B cell (primary cell): ENCODE measurements around the gene WDFY2. TPM values are rescaled to one million over a fixed set of nuclear protein-coding genes. Genes with fewer than 3 reads are reported as not detected.

Experiments
- ATAC-seq: fragments of 200-7000 bp; cut with Tn5 transposase; one replicate; pipeline ENCODE4 v1.10.0; 2021; ENCODE audit warnings: low read depth, mild to moderate bottlenecking, moderate number of reproducible peaks, moderate library complexity
- CTCF ChIA-PET: fragments of 350-600 bp; sonication (Branson Sonifier 250); formaldehyde crosslinking; loops from one replicate; lab custom pipeline; 2021; ENCODE audit warnings: antibody characterized with exemption, inconsistent platforms; lab: Charles Lee
- POLR2A ChIA-PET: fragments of 350-600 bp; sonication (Branson Sonifier 250); formaldehyde crosslinking; loops from one replicate; lab custom pipeline; 2021; ENCODE audit warnings: antibody characterized with exemption; lab: Charles Lee
- DNase-seq: peaks from one replicate; pipeline ENCODE4 v3.0.0; 2013
- H2AFZ ChIP-seq: 2 replicates; pipeline ENCODE4 v1.6.1; 2012; ENCODE audit warnings: mild to moderate bottlenecking, low read depth, low read length; ENCODE audit not compliant: insufficient read depth, poor library complexity, severe bottlenecking
- H3K27ac ChIP-seq, 2 donors: 1 replicate in 1 of 2; 2 replicates in 1 of 2; pipeline ENCODE4 v1.5.1; 2012 to 2013; ENCODE audit warnings: low read length in 2 of 2, mild to moderate bottlenecking in 2 of 2, moderate library complexity in 1 of 2
- H3K27me3 ChIP-seq, 4 experiments: fragments of 200-600 bp in 1 of 4; sonication (generic) in 1 of 4; replicated peaks in 1 of 4; 1 replicate in 2 of 4; 2 replicates in 2 of 4; pipeline versions ENCODE4 v1.6.1 to v1.7.0; 2013 to 2016; ENCODE audit warnings: low read length in 3 of 4, mild to moderate bottlenecking in 2 of 4, mixed read lengths in 1 of 4, moderate library complexity in 1 of 4; ENCODE audit not compliant: insufficient read depth in 4 of 4, control insufficient read depth in 3 of 4; ENCODE audit errors: control extremely low read depth in 1 of 4
- H3K36me3 ChIP-seq, 2 experiments: replicated peaks in 1 of 2; 1 replicate in 1 of 2; 2 replicates in 1 of 2; pipeline versions ENCODE4 v1.6.1 to v1.7.1; 2013; ENCODE audit warnings: low read length in 1 of 2; ENCODE audit not compliant: insufficient read depth in 2 of 2, control insufficient read depth in 1 of 2; ENCODE audit errors: control extremely low read depth in 1 of 2, extremely low read depth in 1 of 2
- H3K4me1 ChIP-seq, 2 donors: fragments of 200-600 bp in 1 of 2; sonication (generic) in 1 of 2; 1 replicate in 1 of 2; 2 replicates in 1 of 2; pipeline versions ENCODE4 v1.5.1 to v1.6.1; 2013 to 2017; ENCODE audit warnings: low read length in 2 of 2; ENCODE audit not compliant: control insufficient read depth in 2 of 2, insufficient read depth in 2 of 2
- H3K4me2 ChIP-seq: replicated peaks from 2 replicates; pipeline ENCODE3; 2012; ENCODE audit warnings: mild to moderate bottlenecking, low read depth, low read length; ENCODE audit not compliant: poor library complexity, severe bottlenecking
- H3K4me3 ChIP-seq, 5 experiments: fragments of 200-600 bp in 1 of 5; sonication (generic) in 1 of 5; 1 replicate in 3 of 5; 2 replicates in 2 of 5; pipeline versions ENCODE4 v1.5.1 to v1.7.0; 2011 to 2016; ENCODE audit warnings: low read length in 4 of 5, mild to moderate bottlenecking in 4 of 5, low read depth in 2 of 5, control low read depth in 1 of 5, moderate library complexity in 1 of 5; ENCODE audit not compliant: insufficient read depth in 1 of 5; ENCODE audit errors: control extremely low read depth in 1 of 5, extremely low read depth in 1 of 5
- H3K79me2 ChIP-seq: fragments of 200-600 bp; sonication (generic); one replicate; pipeline ENCODE4 v1.6.0; 2016; ENCODE audit warnings: low read length; ENCODE audit not compliant: control insufficient read depth, insufficient read depth
- H3K9ac ChIP-seq: fragments of 200-600 bp; sonication (generic); 2 replicates; pipeline ENCODE4 v1.6.1; 2017; ENCODE audit warnings: mild to moderate bottlenecking, low read length, moderate library complexity
- H3K9me3 ChIP-seq, 3 donors: one replicate each; pipeline versions ENCODE4 v1.6.1 to v1.7.1; 2013; ENCODE audit warnings: low read length in 2 of 3; ENCODE audit not compliant: control insufficient read depth in 2 of 3, insufficient read depth in 1 of 3; ENCODE audit errors: control extremely low read depth in 1 of 3
- H4K20me1 ChIP-seq: 2 replicates; pipeline ENCODE4 v1.6.0; 2012; ENCODE audit warnings: mild to moderate bottlenecking, low read length; ENCODE audit not compliant: insufficient read depth, control insufficient read depth, poor library complexity, severe bottlenecking
- H3K27ac Mint-ChIP-seq: one replicate; pipeline ENCODE4 v1.8.0; 2021; ENCODE audit warnings: mixed read lengths
- H3K27me3 Mint-ChIP-seq: one replicate; pipeline ENCODE4 v1.8.0; 2021; ENCODE audit warnings: mixed read lengths
- H3K4me1 Mint-ChIP-seq: one replicate; pipeline ENCODE4 v1.8.0; 2021; ENCODE audit warnings: mixed read lengths
- H3K4me3 Mint-ChIP-seq: one replicate; pipeline ENCODE4 v1.8.0; 2021; ENCODE audit warnings: mixed read lengths
- H3K9me3 Mint-ChIP-seq: one replicate; pipeline ENCODE4 v1.8.0; 2022; ENCODE audit warnings: mixed read lengths; ENCODE audit not compliant: insufficient read depth
- CTCF ChIP-seq: fragments of 200-600 bp; IDR thresholded peaks from one replicate; pipeline ENCODE4 v1.8.0; 2022; ENCODE audit warnings: antibody characterized with exemption, mild to moderate bottlenecking
- EZH2 ChIP-seq: IDR thresholded peaks from 2 replicates; pipeline ENCODE4 v1.6.1; 2012; ENCODE audit warnings: borderline replicate concordance, low read depth, mild to moderate bottlenecking, moderate library complexity, low read length; ENCODE audit not compliant: insufficient read depth, poor library complexity, severe bottlenecking
- WGBS: methylation state at CpG from one replicate; pipeline ENCODE4 v1.1.5; 2013; ENCODE audit warnings: missing lambda C conversion rate; ENCODE audit not compliant: insufficient coverage; 5-methylcytosine and 5-hydroxymethylcytosine counted together
- intact Hi-C: fragments of 100-400 bp; cut with micrococcal nuclease; formaldehyde crosslinking; loops from one replicate; pipeline ENCODE4 v1.10.0; 2022
- polyA plus RNA-seq: library from polyadenylated mRNA; depleted of rRNA; stranded (reverse); fragments of >200 nt; gene quantifications from 2 replicates; pipeline ENCODE4 v1.2.3, GENCODE V29; 2012
- total RNA-seq, 2 donors: library from RNA; stranded (reverse); fragments of 120-200 nt in 1 of 2; gene quantifications; 1 replicate in 1 of 2; 2 replicates in 1 of 2; pipeline versions ENCODE4 v1.2.3 to v1.2.4, GENCODE V29; 2013 to 2022

Gene WDFY2
- total and polyA plus RNA-seq, 2 donors (not counting 1 experiment from before 2014, with no cell fraction given), result 12.4 to 47.7 TPM

GRCh38 chr13:51675877-51676276, 91.6 kb downstream of the WDFY2 start:
- intact Hi-C loops, result no loop called here
- Histone ChIP-seq H3K9ac (no peak overlapping the region), H3K79me2 (peaks cover 46% of the 10 kb centered on the region), H2AFZ (no peak overlapping the region), H3K4me3 (no peak overlapping the region), H3K36me3 (peaks cover 0 to 3% of the 10 kb centered on the region in 2 experiments), H3K9me3 (peaks cover 0 to 4% (median 0%) of the 10 kb centered on the region in 3 donors), H3K4me1 (peaks cover 3 to 12% of the 10 kb centered on the region in 2 donors), H3K27me3 (no peaks in the 10 kb centered on the region), H4K20me1 (peaks cover 42% of the 10 kb centered on the region), H3K4me2 (no peak overlapping the region), H3K27ac (no peak overlapping the region)
- WGBS, result no CpG with 5 or more reads among the region's 3 CpGs
- Mint-ChIP-seq H3K4me1 (peaks cover 26% of the 10 kb centered on the region), H3K9me3 (peaks cover 3% of the 10 kb centered on the region), H3K4me3 (no peak overlapping the region), H3K27me3 (no peaks in the 10 kb centered on the region), H3K27ac (no peak overlapping the region)
- CTCF ChIA-PET, result no interaction called here
- DNase-seq (no peak), ATAC-seq (no peak)
- POLR2A ChIA-PET, result no interaction called here
- TF ChIP-seq EZH2, result no peak
- no peak for TF ChIP-seq CTCF

GRCh38 chr13:51676739-51677138, 92.5 kb downstream of the WDFY2 start:
- Histone ChIP-seq H3K36me3 (peaks cover 0 to 3% of the 10 kb centered on the region in 2 experiments), H3K27me3 (no peaks in the 10 kb centered on the region), H3K9ac (no peak overlapping the region), H3K79me2 (peaks cover 38% of the 10 kb centered on the region), H3K9me3 (peaks cover 0 to 2% (median 0%) of the 10 kb centered on the region in 3 donors), H2AFZ (no peak overlapping the region), H3K27ac (no peak overlapping the region), H4K20me1 (peaks cover 42% of the 10 kb centered on the region), H3K4me1 (peaks cover 3 to 12% of the 10 kb centered on the region in 2 donors), H3K4me2 (no peak overlapping the region), H3K4me3 (no peak overlapping the region)
- Mint-ChIP-seq H3K27me3 (no peaks in the 10 kb centered on the region), H3K4me1 (peaks cover 20% of the 10 kb centered on the region), H3K4me3 (no peak overlapping the region), H3K27ac (no peak overlapping the region), H3K9me3 (no peaks in the 10 kb centered on the region)
- TF ChIP-seq CTCF (no peak), EZH2 (no peak)
- CTCF ChIA-PET, result no interaction called here
- intact Hi-C loops, result no loop called here
- POLR2A ChIA-PET, result no interaction called here
- ATAC-seq (no peak), DNase-seq (no peak)
- 100% methylated on average over 2 of the region's 3 CpGs for WGBS
